ENCODE results near the gene GALK1. TPM values are rescaled to one million over a fixed set of nuclear protein-coding genes. Genes with fewer than 3 reads are reported as not detected.

Gene GALK1
- total and polyA plus RNA-seq, 2 donors (not counting 1 experiment from before 2014, with no cell fraction given) = 10.2 to 62.8 TPM

GRCh38 chr17:75724016-75725003 is 40.7 kb downstream of the GALK1 start:
- Histone ChIP-seq H3K27ac (ENCODE audit: insufficient read depth, low read length) (no peak overlapping the region), H3K36me3 (ENCODE audit: control insufficient read depth, insufficient read depth, low read length) (no peaks in the 10 kb centered on the region), H3K4me3 (replicated peaks in 1 of 4; ENCODE audit: control extremely low read depth in 1 of 4, insufficient read depth in 1 of 4, low read depth in 3 of 4, low read length in 4 of 4) (no peak overlapping the region), H3K4me2 (ENCODE audit: extremely low read depth, insufficient read depth, low read length) (no peak overlapping the region), H4K20me1 (ENCODE audit: control insufficient read depth, extremely low read depth, insufficient read depth, low read length) (no peaks in the 10 kb centered on the region), H3K9me3 (ENCODE audit: control insufficient read depth, insufficient read depth, low read depth, low read length) (no peaks in the 10 kb centered on the region), H3K79me2 (ENCODE audit: control insufficient read depth, insufficient read depth, low read length) (no peaks in the 10 kb centered on the region), H3K4me1 (ENCODE audit: control insufficient read depth, extremely low read depth, insufficient read depth, low read length) (no peaks in the 10 kb centered on the region), H3K9ac (ENCODE audit: insufficient read depth, low read length) (no peak overlapping the region), H2AFZ (ENCODE audit: low read length) (no peak overlapping the region), H3K27me3 (ENCODE audit: control insufficient read depth, insufficient read depth, low read length) (peaks cover 27% of the 10 kb centered on the region)
- TF ChIP-seq EZH2 (IDR thresholded peaks at IDR 0.05; ENCODE audit: low read length, missing control alignments) = no peak
- TF ChIP-seq, protein P1, sequence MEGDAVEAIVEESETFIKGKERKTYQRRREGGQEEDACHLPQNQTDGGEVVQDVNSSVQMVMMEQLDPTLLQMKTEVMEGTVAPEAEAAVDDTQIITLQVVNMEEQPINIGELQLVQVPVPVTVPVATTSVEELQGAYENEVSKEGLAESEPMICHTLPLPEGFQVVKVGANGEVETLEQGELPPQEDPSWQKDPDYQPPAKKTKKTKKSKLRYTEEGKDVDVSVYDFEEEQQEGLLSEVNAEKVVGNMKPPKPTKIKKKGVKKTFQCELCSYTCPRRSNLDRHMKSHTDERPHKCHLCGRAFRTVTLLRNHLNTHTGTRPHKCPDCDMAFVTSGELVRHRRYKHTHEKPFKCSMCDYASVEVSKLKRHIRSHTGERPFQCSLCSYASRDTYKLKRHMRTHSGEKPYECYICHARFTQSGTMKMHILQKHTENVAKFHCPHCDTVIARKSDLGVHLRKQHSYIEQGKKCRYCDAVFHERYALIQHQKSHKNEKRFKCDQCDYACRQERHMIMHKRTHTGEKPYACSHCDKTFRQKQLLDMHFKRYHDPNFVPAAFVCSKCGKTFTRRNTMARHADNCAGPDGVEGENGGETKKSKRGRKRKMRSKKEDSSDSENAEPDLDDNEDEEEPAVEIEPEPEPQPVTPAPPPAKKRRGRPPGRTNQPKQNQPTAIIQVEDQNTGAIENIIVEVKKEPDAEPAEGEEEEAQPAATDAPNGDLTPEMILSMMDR (conservative IDR thresholded peaks at IDR 0.05 in 1 of 2, IDR thresholded peaks at IDR 0.05 in 1 of 2; ENCODE audit: low read depth in 1 of 2, low read length in 2 of 2) = no peak
- DNase-seq (ENCODE audit: low read depth in 2 of 2) = no peak

DNA sequence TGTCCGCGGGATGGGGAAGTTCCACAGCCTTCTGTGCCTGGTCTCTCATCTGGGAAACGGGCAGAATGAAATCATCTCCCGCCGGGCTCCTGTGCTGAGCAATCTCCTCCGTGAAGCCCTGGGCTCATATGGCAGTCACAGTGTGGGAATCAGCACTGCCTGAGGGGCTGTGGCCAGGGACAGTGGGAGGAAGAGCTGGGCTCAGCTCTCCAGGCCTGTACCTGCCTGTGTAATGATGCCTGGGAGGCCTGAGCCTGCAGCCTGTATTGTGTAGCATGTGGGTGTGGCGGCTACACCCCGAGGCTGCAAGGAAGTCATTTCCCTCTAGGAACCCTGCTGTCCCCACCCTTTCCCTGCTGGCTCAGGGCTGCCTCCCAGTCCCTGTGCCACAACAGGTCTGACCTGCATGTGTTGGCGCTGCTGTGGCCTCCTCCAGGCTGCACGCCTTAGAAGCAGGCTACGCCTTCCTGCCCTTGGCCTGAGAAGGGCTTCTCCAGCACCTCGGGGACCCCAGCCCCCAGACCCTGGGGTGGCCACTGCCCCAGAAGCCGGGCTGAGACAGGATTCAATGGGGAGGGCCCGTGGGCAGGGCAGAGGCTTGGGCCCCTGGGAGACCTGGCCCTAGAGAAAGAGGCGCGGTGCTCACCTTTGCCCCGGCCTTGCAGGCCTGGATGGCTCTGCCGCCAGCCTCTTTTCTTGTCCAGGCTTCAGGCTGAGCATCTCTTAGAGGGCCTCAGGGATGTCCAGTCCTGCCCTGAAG is 41.6 kb downstream of the GALK1 start:
- Histone ChIP-seq H3K4me1 (ENCODE audit: control insufficient read depth, extremely low read depth, insufficient read depth, low read length) (no peaks in the 10 kb centered on the region), H3K4me2 (ENCODE audit: extremely low read depth, insufficient read depth, low read length) (no peak overlapping the region), H3K36me3 (ENCODE audit: control insufficient read depth, insufficient read depth, low read length) (no peaks in the 10 kb centered on the region), H3K27ac (ENCODE audit: insufficient read depth, low read length) (no peak overlapping the region), H3K27me3 (ENCODE audit: control insufficient read depth, insufficient read depth, low read length) (peaks cover 29% of the 10 kb centered on the region), H3K9me3 (ENCODE audit: control insufficient read depth, insufficient read depth, low read depth, low read length) (no peaks in the 10 kb centered on the region), H3K79me2 (ENCODE audit: control insufficient read depth, insufficient read depth, low read length) (no peaks in the 10 kb centered on the region), H4K20me1 (ENCODE audit: control insufficient read depth, extremely low read depth, insufficient read depth, low read length) (no peaks in the 10 kb centered on the region), H3K9ac (ENCODE audit: insufficient read depth, low read length) (no peak overlapping the region), H3K4me3 (replicated peaks in 1 of 4; ENCODE audit: control extremely low read depth in 1 of 4, insufficient read depth in 1 of 4, low read depth in 3 of 4, low read length in 4 of 4) (no peak overlapping the region), H2AFZ (ENCODE audit: low read length) (no peak overlapping the region)
- no peak for DNase-seq (ENCODE audit: low read depth in 2 of 2)
- TF ChIP-seq, protein P1 (conservative IDR thresholded peaks at IDR 0.05 in 1 of 2, IDR thresholded peaks at IDR 0.05 in 1 of 2; ENCODE audit: low read depth in 1 of 2, low read length in 2 of 2) = no peak
- TF ChIP-seq EZH2 (IDR thresholded peaks at IDR 0.05; ENCODE audit: low read length, missing control alignments) = no peak

- H4K20me1 ChIP-seq (ENCODE audit: control insufficient read depth, extremely low read depth, insufficient read depth, low read length) = no peaks in the 10 kb centered on the region
- no peaks in the 10 kb centered on the region for H3K4me1 ChIP-seq (ENCODE audit: control insufficient read depth, extremely low read depth, insufficient read depth, low read length)
- no peak overlapping the region for H3K4me3 ChIP-seq (replicated peaks in 1 of 4; ENCODE audit: control extremely low read depth in 1 of 4, insufficient read depth in 1 of 4, low read depth in 3 of 4, low read length in 4 of 4)
- peaks cover 29% of the 10 kb centered on the region for H3K27me3 ChIP-seq (ENCODE audit: control insufficient read depth, insufficient read depth, low read length)
- no peak overlapping the region for H3K9ac ChIP-seq (ENCODE audit: insufficient read depth, low read length)
- H3K79me2 ChIP-seq (ENCODE audit: control insufficient read depth, insufficient read depth, low read length) = no peaks in the 10 kb centered on the region
- no peak for DNase-seq (ENCODE audit: low read depth in 2 of 2)
- H3K9me3 ChIP-seq (ENCODE audit: control insufficient read depth, insufficient read depth, low read depth, low read length) = no peaks in the 10 kb centered on the region
- H3K27ac ChIP-seq (ENCODE audit: insufficient read depth, low read length) = no peak overlapping the region
- H3K4me2 ChIP-seq (ENCODE audit: extremely low read depth, insufficient read depth, low read length) = no peak overlapping the region
- TF ChIP-seq, protein P1 (conservative IDR thresholded peaks at IDR 0.05 in 1 of 2, IDR thresholded peaks at IDR 0.05 in 1 of 2; ENCODE audit: low read depth in 1 of 2, low read length in 2 of 2) = no peak
- TF ChIP-seq EZH2 (IDR thresholded peaks at IDR 0.05; ENCODE audit: low read length, missing control alignments) = no peak
- H3K36me3 ChIP-seq (ENCODE audit: control insufficient read depth, insufficient read depth, low read length) = no peaks in the 10 kb centered on the region
- H2AFZ ChIP-seq (ENCODE audit: low read length) = no peak overlapping the region
Observed at GRCh38 chr17:75722542-75723095, 42.4 kb downstream of the GALK1 start.
